Panc1 (cell line): ENCODE data around the gene ADGRV1.

Experiments used
- CTCF ChIP-seq: fragments of 450-650 bp; IDR thresholded peaks from 2 replicates; pipeline ENCODE4 v1.5.1; 2017; ENCODE audit warnings: mild to moderate bottlenecking
- REST ChIP-seq, 2 experiments: IDR thresholded peaks; 2 replicates each; pipeline ENCODE4 v1.6.1; 2011 to 2012; ENCODE audit warnings: low read depth in 2 of 2, control low read depth in 1 of 2, low read length in 1 of 2, mild to moderate bottlenecking in 1 of 2, moderate library complexity in 1 of 2; ENCODE audit not compliant: insufficient read depth in 1 of 2
- TCF7L2 ChIP-seq: IDR thresholded peaks from 2 replicates; pipeline ENCODE4 v1.6.1; 2011; ENCODE audit warnings: mild to moderate bottlenecking, low read depth, low read length, inconsistent platforms

GRCh38 chr5:91166059-91166807 is 607.6 kb downstream of the ADGRV1 start:
- TF ChIP-seq CTCF (no peak), TCF7L2 (no peak), REST (IDR thresholded peaks at IDR 0.05; ENCODE audit: insufficient read depth in 1 of 2, low read depth in 2 of 2, low read length in 1 of 2) (no peak)
